HG03025 (cell line): ENCODE measurements around the gene WASF3.

Source experiments
- ATAC-seq: cut with Tn5 transposase; IDR thresholded peaks from one replicate; pipeline ENCODE4 v1.9.1; 2021; ENCODE audit warnings: mild to moderate bottlenecking, moderate library complexity; ENCODE audit not compliant: unreplicated experiment, low FRiP score

WASF3 gene

GRCh38 chr13:26585136-26585535 lies 27.7 kb downstream of the WASF3 start:
- no peak for ATAC-seq

GRCh38 chr13:26587251-26587650 lies 29.8 kb downstream of the WASF3 start:
- ATAC-seq: no peak

GRCh38 chr13:26589226-26589625 lies 31.7 kb downstream of the WASF3 start:
- no peak for ATAC-seq

- ATAC-seq: no peak
These were observed 32.3 kb downstream of the WASF3 start for GRCh38 chr13:26589754-26590153.

- ATAC-seq: no peak
These were observed 32.9 kb downstream of the WASF3 start for GRCh38 chr13:26590379-26590778.

GRCh38 chr13:26590951-26591350 lies 33.5 kb downstream of the WASF3 start:
- ATAC-seq: no peak

- ATAC-seq: no peak
These were observed 34.2 kb downstream of the WASF3 start for GRCh38 chr13:26591672-26592071.

GRCh38 chr13:26593661-26594060 lies 36.2 kb downstream of the WASF3 start:
- ATAC-seq: no peak

- ATAC-seq: no peak
These were observed 36.9 kb downstream of the WASF3 start for GRCh38 chr13:26594363-26594762.

GRCh38 chr13:26596458-26596857 lies 39.0 kb downstream of the WASF3 start:
- no peak for ATAC-seq

- ATAC-seq: no peak
These were observed 41.9 kb downstream of the WASF3 start for GRCh38 chr13:26599403-26599802.

- no peak for ATAC-seq
These were observed 42.4 kb downstream of the WASF3 start for GRCh38 chr13:26599860-26600259.

GRCh38 chr13:26600343-26600742 lies 42.9 kb downstream of the WASF3 start:
- ATAC-seq: no peak

GRCh38 chr13:26601669-26602068 lies 44.2 kb downstream of the WASF3 start:
- no peak for ATAC-seq

- ATAC-seq: no peak
These were observed 45.3 kb downstream of the WASF3 start for GRCh38 chr13:26602783-26603182.

GRCh38 chr13:26604784-26605545 lies 47.5 kb downstream of the WASF3 start:
- no peak for ATAC-seq

- no peak for ATAC-seq
These were observed 48.4 kb downstream of the WASF3 start for GRCh38 chr13:26605845-26606244.

GRCh38 chr13:26606631-26607030 lies 49.1 kb downstream of the WASF3 start:
- ATAC-seq: no peak

GRCh38 chr13:26614721-26615120 lies 57.2 kb downstream of the WASF3 start:
- ATAC-seq: no peak

GRCh38 chr13:26616126-26616525 lies 58.6 kb downstream of the WASF3 start:
- ATAC-seq: no peak

- no peak for ATAC-seq
These were observed 61.2 kb downstream of the WASF3 start for GRCh38 chr13:26618726-26619125.

GRCh38 chr13:26619358-26619757 lies 61.9 kb downstream of the WASF3 start:
- no peak for ATAC-seq
